GM18873 (cell line): ENCODE results near the gene TM4SF4.

Source experiments
- ATAC-seq: cut with Tn5 transposase; IDR thresholded peaks from one replicate; pipeline ENCODE4 v1.9.1; 2021; ENCODE audit warnings: mild to moderate bottlenecking, moderate library complexity, moderate number of reproducible peaks; ENCODE audit not compliant: unreplicated experiment, low FRiP score

Gene TM4SF4

DNA sequence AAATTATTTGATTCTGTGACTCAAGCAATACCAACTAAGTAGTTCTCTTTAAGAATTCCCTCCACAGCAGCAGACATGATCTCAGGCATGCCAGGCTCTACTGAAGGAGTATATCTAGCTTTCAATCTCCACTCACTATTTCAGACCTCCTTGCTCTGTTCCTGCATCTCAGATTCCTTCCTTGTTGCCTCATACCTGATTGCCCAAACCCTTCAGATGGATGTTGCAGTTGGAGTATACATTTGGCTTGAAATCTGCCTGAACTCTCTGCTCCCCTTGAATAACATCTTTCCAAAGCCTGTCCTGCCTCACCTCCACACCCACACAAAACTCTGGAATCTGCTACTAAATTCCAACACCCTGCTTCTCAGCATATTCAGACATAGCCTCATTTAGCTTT, 19.8 kb upstream of the TM4SF4 start:
- no peak for ATAC-seq

DNA sequence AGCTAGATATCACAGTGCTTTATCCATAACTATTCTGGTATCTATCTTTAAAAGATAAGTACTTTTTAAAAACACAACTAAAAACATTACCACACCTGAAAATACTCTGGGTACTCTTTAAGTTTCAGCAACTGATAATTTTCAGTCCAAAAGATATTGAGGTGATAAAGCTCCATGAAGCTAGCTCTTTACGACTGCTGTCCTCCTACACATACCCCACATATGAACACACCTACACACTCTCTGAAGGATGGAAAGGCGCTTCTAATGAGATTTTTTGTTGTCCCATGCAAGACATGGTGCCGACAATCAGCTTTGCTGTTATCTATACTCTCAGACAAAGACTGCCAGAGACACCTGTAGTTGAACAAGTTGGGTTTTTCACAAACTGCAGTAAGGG, 19.1 kb upstream of the TM4SF4 start:
- no peak for ATAC-seq

DNA sequence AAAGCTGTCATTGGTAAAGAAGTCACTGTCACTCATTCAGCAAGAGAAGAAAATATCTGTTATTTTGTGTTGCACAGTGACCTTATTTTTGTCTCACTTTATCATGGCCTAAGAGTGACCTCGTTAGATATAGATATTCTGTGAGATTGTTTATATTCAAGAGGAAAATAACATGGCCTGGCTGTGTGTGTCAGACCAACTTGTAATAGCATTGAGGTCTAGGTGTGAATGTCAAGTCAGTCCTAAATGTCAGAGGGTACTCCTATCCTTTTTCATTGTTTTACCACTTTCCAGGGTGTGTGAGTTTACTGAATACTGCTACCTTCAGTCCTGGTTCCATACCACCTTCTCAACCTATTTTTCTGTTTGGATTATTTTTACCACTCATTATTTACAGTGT, 18.5 kb upstream of the TM4SF4 start:
- no peak for ATAC-seq

DNA sequence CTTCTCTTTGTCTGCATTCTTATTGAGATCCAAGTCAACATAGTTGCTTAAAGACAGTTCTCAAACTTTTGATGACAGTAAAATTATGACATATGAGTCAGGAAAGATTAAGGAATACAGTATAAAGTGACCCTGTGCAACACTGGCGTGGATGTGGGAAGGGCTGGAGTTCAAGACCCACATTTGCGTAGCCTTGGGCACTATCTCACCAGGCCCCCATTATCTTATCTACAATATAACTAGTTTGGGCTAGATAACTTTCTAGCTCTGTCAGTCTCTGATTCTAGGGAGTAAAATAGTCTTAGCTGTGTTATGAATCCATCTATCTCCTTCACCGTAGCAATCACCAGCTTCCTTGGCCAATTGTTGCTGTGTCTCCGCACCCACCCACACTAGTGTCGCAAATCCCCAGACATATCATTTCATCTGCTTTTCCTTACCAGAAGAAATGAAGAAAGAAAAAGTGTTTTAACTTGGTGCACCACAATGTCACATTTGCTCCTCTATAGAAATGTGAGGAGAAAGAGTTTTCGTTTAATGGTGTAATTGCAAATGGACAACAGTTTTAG, 14.9 kb upstream of the TM4SF4 start:
- no peak for ATAC-seq

DNA sequence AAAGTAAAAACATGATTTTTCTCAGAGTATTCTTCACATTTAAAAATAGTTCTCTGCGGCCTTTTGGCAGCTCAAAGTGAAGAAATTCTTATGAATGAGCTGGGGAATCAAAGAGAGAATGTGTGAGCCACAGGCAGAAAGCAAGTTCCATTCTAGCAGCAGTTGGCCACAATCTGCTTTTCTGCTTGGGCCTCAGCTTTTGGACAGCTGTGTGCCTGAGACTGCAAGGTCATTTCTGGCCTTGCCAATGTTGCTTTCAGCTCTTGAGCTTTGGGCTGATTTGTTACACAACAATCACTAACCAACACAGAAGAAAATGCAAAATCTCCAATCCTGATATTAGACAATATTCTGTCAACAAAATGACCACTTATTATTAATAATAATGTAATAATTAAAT, 14.4 kb upstream of the TM4SF4 start:
- no peak for ATAC-seq

DNA sequence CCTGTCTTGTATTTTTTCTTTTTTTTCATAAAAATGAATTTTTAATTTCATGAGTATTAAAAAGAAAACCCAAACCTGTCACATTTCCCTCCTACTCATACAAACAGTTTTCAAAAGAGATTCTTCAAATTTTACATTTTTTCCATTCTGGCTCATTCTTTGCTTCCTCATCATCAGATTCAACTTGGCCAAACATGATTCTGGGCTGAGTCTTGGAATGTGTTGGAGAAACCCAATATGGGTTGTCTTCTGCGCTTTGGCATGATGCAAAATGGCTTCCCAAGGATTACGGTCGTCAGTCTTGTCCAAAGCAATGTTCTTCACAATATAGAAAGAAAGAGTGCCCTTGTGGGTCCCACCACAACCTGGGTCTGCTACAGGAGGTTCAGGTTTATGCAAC, 12.4 kb upstream of the TM4SF4 start:
- no peak for ATAC-seq

DNA sequence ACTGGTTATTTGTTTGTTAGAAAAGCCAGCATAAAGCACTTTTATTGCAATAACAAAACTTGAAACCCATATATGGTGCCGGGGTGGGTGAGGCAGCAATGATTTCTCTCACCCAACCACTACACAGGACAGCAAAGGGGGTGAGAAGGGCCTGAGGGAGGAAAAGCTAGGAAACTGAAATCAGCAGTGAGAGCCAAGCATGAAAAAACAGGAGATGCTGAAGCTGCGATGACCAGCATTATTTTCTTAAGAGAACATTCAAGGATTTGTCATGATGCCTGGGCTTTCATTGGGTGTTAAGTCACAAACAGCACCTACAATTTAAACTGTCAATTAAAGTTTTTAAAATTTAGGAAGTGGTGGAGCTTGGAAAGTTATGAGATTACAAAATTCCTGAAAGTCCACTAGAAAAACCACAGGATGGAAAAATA, 11.9 kb upstream of the TM4SF4 start:
- ATAC-seq = no peak

DNA sequence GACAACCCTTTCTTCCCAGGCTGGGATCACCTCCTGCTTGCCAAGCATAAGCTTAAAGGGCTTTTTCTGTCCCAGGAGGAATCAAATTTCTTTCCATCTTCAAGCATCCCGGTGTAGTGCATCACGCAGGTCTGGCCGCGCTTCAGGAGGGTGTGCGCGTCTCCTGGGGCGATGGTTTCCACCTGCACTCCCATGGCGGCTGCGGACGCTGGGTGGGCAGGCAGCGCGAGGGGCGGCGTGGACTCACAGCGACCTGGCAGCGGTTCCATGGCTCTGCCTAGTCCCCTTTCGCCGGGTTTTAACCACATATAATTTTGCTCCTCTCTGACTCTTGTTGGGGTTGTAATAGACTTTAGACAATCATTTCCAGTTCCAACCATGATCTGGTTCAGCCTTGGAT, 10.6 kb upstream of the TM4SF4 start:
- no peak for ATAC-seq

DNA sequence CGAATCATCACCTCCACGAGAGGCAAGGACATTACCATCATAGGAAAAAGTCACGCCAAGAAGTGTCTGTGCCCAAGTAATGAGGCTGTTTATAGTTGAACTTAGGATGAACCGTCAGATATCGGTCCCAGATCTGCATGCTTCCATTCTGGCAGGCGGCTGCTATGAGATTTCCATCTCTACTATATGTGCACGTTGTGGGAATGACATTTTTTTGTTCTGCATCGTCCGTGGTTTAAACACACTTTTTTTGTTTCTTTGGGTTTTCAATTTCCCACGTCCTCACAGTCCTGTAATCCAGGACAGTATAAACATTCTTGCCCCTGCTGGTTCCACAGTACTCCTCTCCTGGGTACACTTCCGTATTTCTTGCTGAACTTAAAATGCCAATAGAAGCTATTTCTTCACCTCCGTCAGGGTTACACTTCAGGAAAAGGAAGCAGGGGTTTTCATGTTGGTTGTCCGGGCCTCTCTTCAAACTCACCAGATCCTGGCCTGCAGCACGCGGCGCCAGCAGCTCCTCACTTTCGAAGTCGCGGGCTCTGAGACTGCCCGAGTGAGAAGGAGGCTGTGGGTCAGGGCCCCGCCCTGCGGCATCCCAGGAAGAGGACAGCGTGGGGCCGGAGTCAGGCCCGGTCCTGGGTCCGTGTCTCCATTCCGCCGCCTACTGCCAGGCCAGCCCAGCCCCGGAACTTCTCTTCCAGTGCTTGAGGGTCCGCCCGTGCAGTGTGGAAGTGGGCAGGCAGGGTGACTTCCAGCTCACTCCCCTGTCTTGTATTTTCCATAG, 9.8 kb upstream of the TM4SF4 start:
- ATAC-seq = no peak

DNA sequence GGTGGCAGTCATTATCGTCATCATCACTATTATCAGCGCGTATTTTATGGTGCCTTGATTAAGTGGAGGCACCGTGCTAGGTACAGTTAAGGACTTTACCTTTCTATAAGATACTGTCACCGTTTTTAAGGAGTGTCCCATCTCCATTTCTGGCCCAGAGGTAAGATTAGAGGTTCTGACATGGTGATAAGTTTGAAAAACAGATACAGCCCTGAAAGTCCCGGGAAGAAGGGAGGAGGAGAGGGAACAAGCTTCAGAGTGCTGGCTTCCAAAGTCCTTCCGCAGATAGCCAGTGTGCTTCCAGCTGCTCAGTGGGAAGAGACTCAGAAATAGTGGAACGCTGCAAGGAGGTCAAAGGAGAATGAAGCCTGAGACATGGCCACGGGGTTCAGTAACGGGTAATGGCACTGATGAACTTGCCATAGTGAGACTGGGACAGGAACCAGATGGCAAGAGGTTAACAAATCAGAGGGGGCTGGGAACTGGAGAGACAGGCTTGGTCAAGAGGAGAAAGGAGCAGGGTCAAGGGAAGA, 9.1 kb upstream of the TM4SF4 start:
- no peak for ATAC-seq

DNA sequence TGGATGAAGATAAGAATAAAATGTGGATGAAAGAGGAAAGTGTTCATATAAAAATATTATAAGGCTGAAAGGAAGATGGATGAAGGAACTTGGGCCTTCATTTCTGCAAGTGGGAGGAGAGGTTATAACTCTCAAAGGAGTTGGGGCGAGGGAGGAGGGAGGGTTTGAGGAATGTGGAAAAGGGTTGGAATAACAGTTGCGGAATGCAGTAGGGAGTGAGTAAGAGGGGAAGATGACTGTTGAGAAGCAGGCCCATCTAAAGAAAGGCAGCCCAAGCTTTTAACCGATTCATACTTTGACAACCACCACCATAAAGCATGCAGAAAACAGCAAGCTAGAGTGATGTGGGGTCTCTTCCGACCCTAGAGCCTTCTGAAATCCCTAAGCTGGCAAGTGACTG, 8.3 kb upstream of the TM4SF4 start:
- no peak for ATAC-seq

DNA sequence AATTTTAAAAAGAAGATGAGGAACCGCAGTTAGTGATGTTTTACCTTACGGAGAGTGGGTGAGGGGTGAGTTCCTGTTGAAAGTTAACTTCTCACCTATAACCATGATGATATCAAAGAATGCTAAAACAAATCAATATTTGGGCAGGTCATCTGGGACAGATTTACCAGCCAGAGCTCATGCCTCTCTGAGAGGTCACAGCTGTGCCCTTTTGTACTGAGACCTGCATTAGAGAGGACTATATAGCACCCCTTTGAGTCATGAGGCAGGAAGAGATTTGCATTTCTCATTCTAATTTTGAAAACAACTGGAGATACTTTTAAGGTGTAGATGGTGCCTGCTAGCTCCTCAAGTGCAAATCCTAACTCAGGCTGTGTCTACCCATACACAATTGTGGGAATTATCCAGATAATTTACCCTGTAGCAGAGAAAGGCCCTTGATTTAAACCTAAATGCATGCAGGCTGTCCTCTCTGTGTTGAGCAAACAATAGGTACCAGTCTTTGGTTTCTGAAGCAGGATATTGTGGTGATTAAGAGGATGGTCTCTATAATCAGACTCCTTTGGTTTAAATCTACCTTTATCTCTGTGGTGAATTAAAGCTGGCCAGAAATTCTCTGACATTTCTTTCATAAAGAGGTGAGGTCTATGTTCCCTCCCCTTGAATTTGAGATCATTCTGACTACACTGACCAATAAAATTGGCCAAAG, 5.8 kb upstream of the TM4SF4 start:
- peak; percentile 96 for ATAC-seq

DNA sequence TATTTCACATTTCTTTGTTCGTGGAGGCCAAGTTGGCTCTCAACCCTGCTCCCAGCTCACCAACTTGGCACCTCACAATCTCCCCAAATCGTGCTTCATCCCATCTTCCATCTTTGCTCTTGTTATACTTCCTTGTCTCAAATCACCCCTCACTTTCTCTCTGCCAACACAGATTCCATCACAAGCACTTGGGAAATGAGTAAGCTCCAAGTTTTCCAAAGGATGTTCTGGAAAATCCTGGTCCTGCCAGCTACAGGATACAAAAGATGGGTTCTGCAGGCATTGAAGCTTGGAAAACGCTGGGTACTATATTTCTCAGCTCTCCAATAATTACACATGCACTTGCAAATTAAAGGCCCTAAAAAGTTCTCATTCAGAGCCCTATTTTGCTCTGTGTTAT, 4.1 kb upstream of the TM4SF4 start:
- no peak for ATAC-seq

DNA sequence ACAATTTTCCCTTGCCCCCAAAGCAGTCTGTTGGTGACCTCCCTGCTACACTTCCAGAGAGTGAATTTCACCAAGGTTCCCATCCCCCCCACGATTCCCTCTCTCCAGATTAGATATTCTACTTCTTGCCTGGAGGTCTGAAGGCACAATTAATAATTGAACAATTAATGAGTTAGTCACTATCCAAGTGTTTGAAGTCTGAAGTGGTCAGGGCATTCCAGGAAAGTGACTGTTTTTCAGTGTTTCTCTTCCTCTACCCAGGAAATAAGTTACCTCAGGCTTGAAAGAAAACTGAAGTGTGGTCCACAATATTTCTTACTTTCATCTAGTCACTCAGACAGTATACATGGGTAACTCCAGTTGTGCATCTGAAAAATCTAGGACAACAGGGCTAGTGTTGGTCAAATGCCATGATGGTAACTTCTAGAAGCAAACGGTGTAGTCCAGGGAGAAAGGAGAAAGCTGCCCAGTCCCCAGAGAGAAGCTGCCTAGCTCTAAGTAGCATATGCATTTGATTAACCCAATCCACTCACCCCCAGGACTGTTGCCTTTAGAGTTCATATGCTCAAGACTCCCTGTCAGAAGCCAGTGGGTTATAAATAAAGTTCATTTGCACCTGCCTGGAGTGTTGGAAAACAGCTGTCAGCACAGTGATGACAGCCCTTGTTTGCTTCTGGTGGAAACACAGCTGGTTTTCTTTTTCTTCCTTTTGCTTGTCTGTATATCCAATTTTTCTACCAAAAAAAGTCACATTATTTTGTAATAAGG, 2.3 kb upstream of the TM4SF4 start:
- ATAC-seq = no peak

DNA sequence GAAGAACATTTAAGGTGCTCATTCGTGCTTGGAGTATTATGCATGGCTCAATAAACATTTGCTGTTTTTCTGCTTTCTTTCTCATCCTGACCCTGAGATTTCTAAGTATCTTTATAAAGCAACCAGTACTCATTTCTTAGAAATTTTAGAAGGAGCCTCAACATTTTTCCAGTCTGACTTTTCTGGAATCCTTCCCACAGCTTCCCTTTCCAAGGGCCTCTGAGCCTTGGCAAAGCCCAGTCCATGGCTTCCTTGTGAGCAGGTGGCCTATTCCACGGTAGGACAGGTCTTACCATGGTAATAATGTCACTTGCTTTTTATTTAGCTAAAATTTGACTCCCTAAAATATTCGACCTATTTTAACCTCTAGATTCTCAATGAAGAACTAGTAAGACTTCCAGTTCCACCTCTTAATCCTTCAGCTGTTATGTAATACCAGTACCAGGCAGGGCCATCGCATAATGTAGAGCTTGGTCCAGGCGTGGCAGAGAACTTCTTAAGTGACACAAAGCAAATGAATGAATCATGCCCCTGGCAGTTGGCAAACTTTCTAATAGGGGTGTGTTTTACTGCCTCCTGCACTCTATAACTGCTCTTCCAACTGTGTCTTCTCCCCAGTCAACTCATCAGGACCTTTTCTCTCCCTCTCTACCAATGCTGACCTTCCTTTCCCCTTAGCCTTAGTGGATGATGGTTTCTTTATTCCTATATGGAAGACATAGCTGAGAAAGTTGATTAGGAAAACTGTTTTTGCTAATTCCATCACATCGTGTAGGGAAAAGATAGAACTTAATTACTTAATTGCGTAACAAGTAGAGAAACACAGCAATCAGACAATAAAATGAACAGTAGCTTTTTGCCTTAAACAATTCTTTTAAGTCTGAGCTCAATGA, 894 bp upstream of the TM4SF4 start:
- no peak for ATAC-seq

DNA sequence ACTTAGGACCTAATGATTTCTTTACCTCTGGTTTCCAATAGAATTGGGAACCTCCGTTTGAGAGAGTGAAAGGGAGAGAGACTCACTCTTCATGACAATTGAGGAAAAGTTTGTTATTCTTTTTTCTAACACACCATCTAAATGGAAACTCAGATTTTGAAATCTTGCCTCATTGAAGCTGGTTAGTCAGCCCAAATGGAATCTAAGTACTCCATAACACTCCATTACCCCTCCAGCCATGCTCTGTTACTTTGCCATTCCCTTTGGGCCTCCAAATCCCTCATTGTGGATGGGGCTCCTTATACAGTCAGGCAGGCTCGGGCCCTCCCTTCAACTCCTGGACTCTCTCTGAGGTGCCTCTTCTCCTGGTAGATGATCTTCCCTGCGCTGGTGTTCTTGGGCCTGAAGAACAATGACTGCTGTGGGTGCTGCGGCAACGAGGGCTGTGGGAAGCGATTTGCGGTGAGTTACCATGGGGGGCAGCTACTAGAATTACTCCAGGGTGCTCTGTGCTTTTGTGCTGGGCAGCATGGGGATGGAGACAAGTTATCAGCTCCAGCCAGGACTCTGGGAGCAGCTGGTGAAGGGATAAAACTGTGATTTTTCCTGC, 1.1 kb downstream of the TM4SF4 start:
- no peak for ATAC-seq

DNA sequence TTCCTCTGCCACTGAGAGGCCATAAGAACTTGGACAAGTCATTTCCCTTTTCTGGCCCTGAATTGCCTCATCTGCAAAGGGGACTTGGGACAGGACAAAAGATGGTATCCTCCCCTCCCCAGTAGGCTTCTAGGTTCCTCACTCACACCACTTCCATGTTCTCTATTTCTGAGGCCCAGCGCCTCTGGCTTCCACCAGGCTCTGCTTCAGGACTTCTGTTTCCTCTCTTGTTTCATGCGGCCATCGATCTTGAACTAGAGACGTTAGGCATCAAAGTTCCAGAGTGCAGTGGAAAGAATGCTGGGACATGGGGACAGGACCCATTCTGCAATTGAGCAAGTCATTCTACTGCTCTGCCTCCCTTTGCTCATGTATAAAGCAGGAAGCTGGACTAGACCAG, 1.7 kb downstream of the TM4SF4 start:
- no peak for ATAC-seq

DNA sequence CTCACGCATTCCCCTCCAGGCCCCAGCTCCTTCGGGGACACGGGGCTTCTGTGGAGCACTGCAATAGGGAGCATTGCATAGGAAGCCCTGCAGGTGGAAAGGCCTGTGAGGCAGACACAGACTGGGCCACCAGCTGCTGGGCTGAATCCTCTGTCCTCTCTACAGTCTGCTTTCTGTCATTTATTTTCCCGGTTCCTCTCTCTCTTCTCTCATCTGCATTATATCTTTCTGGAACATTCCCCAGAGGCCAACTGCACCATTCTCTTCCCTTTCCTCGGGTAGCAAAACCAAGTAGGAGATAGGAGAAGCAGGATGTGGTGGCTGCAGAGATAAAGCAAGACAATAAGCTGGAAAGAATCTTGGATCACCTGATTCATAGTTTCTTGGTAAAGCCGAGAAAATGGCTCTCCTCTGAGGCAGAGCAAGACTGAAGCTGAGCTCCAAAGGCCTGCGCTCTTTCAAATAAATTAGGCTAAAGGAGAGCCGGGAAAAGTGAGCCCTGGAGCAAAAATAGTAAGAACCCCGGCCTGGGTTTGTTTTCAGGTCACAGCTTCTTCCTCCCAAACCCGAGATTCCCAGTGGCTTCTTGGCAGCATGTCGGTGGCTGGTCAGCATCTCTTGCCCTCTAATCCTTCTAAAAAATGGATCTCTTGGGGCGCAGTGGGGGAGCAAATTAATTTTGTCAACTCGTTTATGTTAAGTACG, 5.3 kb downstream of the TM4SF4 start:
- no peak for ATAC-seq
